Choroid plexus epithelial cell (primary cell): Measurements from ENCODE around the gene MXD3.

Experiments used
- DNase-seq: peaks from one replicate; pipeline ENCODE4 v3.0.0-alpha.2; 2010; ENCODE audit warnings: low read depth
- H3K4me3 ChIP-seq: 2 replicates; pipeline ENCODE4 v1.5.1; 2011; ENCODE audit warnings: low read depth, mild to moderate bottlenecking, control low read depth, low read length, moderate library complexity
- TF ChIP-seq, protein P1 (sequence below): conservative IDR thresholded peaks from 2 replicates; pipeline ENCODE4 v1.5.1; 2011; ENCODE audit warnings: low read depth, mild to moderate bottlenecking, control low read depth, inconsistent platforms, low read length, moderate library complexity

Gene MXD3

DNA sequence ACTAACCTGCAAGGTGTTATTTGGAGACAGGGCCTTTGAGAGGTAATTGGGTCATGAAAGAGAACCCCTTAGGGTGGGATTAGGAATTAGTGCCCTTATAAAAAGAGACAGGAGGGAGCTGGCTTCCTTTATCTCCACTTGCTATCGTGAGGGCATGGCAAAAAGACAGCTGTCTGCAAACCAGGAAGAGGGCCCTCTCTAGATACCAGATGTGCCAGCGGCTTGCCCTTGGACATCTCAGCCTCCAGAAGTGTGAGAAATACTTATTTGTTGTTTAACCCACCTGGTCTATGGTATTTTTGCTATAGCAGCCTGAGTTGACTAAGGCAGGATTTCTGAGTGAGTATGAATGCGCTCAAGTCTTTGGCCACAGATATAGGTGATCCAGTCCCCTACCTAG is 45.0 kb upstream of the MXD3 start:
- TF ChIP-seq, protein P1, sequence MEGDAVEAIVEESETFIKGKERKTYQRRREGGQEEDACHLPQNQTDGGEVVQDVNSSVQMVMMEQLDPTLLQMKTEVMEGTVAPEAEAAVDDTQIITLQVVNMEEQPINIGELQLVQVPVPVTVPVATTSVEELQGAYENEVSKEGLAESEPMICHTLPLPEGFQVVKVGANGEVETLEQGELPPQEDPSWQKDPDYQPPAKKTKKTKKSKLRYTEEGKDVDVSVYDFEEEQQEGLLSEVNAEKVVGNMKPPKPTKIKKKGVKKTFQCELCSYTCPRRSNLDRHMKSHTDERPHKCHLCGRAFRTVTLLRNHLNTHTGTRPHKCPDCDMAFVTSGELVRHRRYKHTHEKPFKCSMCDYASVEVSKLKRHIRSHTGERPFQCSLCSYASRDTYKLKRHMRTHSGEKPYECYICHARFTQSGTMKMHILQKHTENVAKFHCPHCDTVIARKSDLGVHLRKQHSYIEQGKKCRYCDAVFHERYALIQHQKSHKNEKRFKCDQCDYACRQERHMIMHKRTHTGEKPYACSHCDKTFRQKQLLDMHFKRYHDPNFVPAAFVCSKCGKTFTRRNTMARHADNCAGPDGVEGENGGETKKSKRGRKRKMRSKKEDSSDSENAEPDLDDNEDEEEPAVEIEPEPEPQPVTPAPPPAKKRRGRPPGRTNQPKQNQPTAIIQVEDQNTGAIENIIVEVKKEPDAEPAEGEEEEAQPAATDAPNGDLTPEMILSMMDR = no peak
- DNase-seq = no peak
- no peak overlapping the region for H3K4me3 ChIP-seq

DNA sequence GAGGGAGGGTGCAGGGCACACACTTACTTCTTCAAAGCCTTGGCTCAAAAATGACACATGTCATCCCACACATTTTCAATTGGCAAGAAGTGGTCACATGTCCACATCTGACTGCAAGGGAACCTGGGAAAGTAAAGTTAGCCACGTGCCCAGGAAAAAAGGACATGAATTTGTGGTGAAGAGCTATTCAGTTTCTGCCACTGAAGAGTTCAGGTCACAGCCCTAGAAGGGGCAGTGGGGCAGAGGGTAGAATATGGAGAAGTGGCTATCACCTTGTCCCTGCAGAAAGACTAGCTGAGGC is 44.1 kb upstream of the MXD3 start:
- no peak for DNase-seq
- no peak overlapping the region for H3K4me3 ChIP-seq
- TF ChIP-seq, protein P1 = no peak

DNA sequence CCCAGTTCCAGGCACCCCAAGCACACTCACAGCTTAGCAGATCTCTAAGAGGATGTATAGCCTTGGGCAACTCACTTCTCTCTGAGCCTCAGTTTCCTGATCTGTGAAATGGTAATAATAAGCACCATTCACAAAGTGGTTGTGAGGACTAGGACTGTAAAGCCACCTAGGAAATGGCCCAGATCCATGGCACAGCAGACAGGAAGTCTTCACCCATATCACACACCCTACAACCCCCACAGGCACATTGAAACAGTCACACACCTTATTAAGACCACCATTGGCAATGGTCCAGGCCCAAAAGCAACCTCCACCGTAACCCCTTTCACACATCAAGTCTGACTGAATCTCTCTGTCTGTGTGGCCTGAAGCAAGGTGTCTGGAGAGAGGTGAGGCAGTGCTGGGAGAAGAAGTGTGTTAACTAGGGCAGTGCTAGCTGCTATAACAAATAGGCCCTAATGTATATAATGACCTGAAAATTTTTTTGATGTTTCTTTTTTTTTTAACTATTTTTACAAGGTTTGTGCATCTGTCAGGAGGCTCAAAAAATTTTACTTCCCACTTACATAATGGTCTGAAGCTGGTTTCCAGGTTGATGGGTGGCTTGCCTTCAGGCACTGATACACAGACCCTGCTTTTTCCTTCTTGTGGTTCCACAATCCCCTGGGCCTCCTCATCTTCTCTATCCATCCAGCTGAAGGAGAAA is 43.6 kb upstream of the MXD3 start:
- no peak overlapping the region for H3K4me3 ChIP-seq
- TF ChIP-seq, protein P1 = no peak
- DNase-seq = no peak

DNA sequence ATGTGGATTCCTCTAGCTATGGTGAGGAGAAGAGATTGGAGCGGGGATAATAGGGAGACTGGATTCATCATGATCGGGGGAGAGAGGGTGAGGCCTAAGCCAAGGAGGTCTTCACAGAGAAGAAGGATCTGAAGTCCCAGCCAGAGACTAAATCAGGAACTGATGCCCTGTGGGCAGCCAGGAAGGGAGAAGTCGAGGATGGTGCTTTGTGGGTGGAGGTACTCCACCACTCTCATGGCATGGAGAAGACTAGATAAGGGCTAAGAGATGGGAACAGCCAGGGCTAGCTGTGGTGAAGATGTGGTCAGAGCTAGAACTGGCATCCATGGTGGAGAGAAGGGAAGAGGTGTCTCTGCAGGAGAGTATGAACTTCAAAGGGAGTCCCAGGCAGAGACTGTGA is 43.0 kb upstream of the MXD3 start:
- TF ChIP-seq, protein P1 = no peak
- H3K4me3 ChIP-seq = no peak overlapping the region
- no peak for DNase-seq

DNA sequence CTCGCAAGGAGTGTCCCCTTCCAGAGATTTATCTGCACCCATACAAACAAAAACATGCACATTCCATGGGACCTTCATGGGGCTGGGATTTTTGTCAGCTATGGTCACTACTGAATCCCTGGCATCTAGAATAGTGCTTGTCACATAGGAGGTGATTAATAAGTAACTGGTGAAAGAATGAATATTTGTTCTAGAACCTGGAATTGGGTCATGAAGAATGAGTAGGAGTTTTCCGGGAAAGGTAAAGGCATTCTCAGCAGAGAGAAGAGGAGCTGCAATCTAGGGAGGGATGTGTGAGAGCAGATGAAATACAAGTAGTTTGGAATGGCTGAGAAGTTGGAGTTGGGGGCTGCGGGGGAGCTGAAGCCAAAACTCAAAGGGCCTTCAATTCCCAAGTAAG is 42.6 kb upstream of the MXD3 start:
- no peak for DNase-seq
- H3K4me3 ChIP-seq = no peak overlapping the region
- TF ChIP-seq, protein P1 = no peak

DNA sequence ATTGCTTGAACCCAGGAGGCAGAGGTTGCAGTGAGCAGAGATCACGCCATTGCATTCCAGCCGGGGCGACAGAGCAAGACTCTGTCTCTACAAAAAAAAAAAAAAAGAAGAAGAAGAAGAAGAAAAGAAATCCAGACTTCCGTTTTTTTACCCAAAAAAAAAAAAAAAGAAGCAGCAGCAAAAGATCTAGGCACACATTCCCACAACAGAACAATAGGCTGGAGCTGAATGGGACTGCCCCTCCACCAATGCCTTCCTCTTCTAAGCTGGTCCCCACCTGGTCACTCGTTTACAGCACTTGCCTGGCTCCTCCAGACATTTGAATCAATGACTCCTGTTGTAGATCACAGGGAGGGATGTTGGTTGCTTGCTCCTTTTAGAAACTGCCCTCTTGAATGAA is 41.4 kb upstream of the MXD3 start:
- no peak for DNase-seq

More for the DNA sequence above, 41.4 kb upstream of the MXD3 start:
- H3K4me3 ChIP-seq = no peak overlapping the region
- TF ChIP-seq, protein P1 = no peak
